DOHH2 (cell line): Measurements from ENCODE around the gene TMPRSS11E.

Experiments
- EZH2phosphoT487 ChIP-seq: fragments of 200-600 bp; sonication (generic); IDR thresholded peaks from 2 replicates; pipeline ENCODE4 v1.6.1; 2017; ENCODE audit warnings: borderline replicate concordance, mild to moderate bottlenecking, antibody characterized with exemption, low read length, moderate library complexity, mixed read lengths
- TF ChIP-seq, protein P1 (sequence below): fragments of 200-600 bp; sonication (generic); IDR thresholded peaks from one replicate; pipeline ENCODE4 v1.5.1; 2014; ENCODE audit warnings: antibody characterized with exemption, mild to moderate bottlenecking, low read depth, low read length; ENCODE audit not compliant: poor library complexity, severe bottlenecking

DNA sequence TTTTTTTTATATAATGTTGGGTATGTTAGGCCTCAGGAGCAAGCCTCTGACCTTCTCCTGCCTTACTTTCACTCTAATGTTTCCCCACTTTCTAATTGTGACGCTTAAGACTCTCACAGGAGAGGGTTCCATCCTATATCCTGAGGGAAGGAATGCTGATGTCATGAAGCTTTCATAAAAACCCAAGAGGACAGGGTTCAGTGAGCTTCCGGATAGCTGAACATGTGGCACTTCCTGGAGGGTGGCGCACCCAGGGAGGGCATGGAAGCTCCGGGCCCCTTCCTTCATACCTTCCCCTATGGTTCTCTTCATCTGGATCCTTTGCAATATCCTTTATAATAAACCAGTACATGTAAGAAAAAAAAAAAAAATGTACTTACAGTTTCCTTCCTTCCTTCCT is 48.0 kb upstream of the TMPRSS11E start:
- TF ChIP-seq, protein P1, sequence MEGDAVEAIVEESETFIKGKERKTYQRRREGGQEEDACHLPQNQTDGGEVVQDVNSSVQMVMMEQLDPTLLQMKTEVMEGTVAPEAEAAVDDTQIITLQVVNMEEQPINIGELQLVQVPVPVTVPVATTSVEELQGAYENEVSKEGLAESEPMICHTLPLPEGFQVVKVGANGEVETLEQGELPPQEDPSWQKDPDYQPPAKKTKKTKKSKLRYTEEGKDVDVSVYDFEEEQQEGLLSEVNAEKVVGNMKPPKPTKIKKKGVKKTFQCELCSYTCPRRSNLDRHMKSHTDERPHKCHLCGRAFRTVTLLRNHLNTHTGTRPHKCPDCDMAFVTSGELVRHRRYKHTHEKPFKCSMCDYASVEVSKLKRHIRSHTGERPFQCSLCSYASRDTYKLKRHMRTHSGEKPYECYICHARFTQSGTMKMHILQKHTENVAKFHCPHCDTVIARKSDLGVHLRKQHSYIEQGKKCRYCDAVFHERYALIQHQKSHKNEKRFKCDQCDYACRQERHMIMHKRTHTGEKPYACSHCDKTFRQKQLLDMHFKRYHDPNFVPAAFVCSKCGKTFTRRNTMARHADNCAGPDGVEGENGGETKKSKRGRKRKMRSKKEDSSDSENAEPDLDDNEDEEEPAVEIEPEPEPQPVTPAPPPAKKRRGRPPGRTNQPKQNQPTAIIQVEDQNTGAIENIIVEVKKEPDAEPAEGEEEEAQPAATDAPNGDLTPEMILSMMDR: no peak
- no peak for TF ChIP-seq EZH2phosphoT487
